Measurements from ENCODE around the gene NUCB2. TPM values are rescaled to one million over a fixed set of nuclear protein-coding genes. Genes with fewer than 3 reads are reported as not detected.
"Not testable (repeated sequence)": the region's sequence is repeated elsewhere in the genome, so short reads cannot be mapped to it uniquely, and the experiment has no call there.

NUCB2 gene
- total RNA-seq (62.6 TPM), polyA plus RNA-seq (ENCODE audit: insufficient read depth in 1 of 8, insufficient read length in 8 of 8, low replicate concordance in 1 of 8) (10 to 100 TPM; 37.9 to 74.1 (median 44.4) TPM)
- long read RNA-seq, donor 1, partial matches to known transcripts, result 7 of 12 reads
- long read RNA-seq, donor 1, other reads (novel, unspliced or antisense), result 0 of 12 reads
- long read RNA-seq, donor 2, partial matches to known transcripts, result 5 of 5 reads
- long read RNA-seq, donor 2, other reads (novel, unspliced or antisense), result 0 of 5 reads
- long read RNA-seq, donor 3, transcript NUCB2-208 (14 exons, 2,274 nt), result major isoform, 8 of 31 reads
- long read RNA-seq, donor 3, partial matches to known transcripts, result 23 of 31 reads
- long read RNA-seq, donor 3, other reads (novel, unspliced or antisense), result 0 of 31 reads
- long read RNA-seq, donor 4, partial matches to known transcripts, result 0 of 3 reads
- long read RNA-seq, donor 4, other reads (novel, unspliced or antisense), result 0 of 3 reads
- long read RNA-seq, donor 5, transcript NUCB2-208 (14 exons, 2,274 nt), result major isoform, 10 of 93 reads
- long read RNA-seq, donor 5, partial matches to known transcripts, result 70 of 93 reads
- long read RNA-seq, donor 5, other reads (novel, unspliced or antisense), result 6 of 93 reads
- long read RNA-seq, donor 6, partial matches to known transcripts, result 31 of 36 reads
- long read RNA-seq, donor 6, other reads (novel, unspliced or antisense), result 0 of 36 reads
- long read RNA-seq, donor 7, transcript NUCB2-208 (14 exons, 2,274 nt), result major isoform, 7 of 50 reads
- long read RNA-seq, donor 7, partial matches to known transcripts, result 41 of 50 reads
- long read RNA-seq, donor 7, other reads (novel, unspliced or antisense), result 0 of 50 reads
- long read RNA-seq, donor 8, partial matches to known transcripts, result 27 of 32 reads
- long read RNA-seq, donor 8, other reads (novel, unspliced or antisense), result 0 of 32 reads
- long read RNA-seq, donor 9, partial matches to known transcripts, result 24 of 25 reads
- long read RNA-seq, donor 9, other reads (novel, unspliced or antisense), result 0 of 25 reads
- long read RNA-seq, donor 10, partial matches to known transcripts, result 31 of 37 reads
- long read RNA-seq, donor 10, other reads (novel, unspliced or antisense), result 0 of 37 reads
- long read RNA-seq, donor 11, partial matches to known transcripts, result 49 of 52 reads
- long read RNA-seq, donor 11, other reads (novel, unspliced or antisense), result 0 of 52 reads

- Histone ChIP-seq H3K36me3 (ENCODE audit: control insufficient read depth, insufficient read depth, low read length) (no peaks in the 10 kb centered on the region), H3K9me3 (replicated peaks; ENCODE audit: control insufficient read depth, low read depth, low read length) (no peaks in the 10 kb centered on the region), H3K4me3 (ENCODE audit: low read length) (peak within 1 kb of the TSS; percentile 80), H3K27me3 (ENCODE audit: control insufficient read depth, insufficient read depth, low read length) (no peaks in the 10 kb centered on the region), H3K27ac (ENCODE audit: low read length) (peak within 1 kb of the TSS; percentile 96), H3K4me1 (ENCODE audit: control insufficient read depth, insufficient read depth, low read length) (peaks cover 6% of the 10 kb centered on the region)
- under 1% methylated on average over 63 of the region's 75 CpGs for WGBS (ENCODE audit: insufficient coverage)
- peak; percentile 99 for DNase-seq
Measured at GRCh38 chr11:17276236-17277023, at the start of gene NUCB2. NUCB2 (plus strand) TSS chr11:17276739; CDS start chr11:17295324, 18,585 bp downstream.

- 94% methylated on average over 21 of the region's 38 CpGs for WGBS (ENCODE audit: insufficient coverage)
- H3K9me3 ChIP-seq (replicated peaks; ENCODE audit: control insufficient read depth, low read depth, low read length); H3K4me1 ChIP-seq (ENCODE audit: control insufficient read depth, insufficient read depth, low read length); H3K27me3 ChIP-seq (ENCODE audit: control insufficient read depth, insufficient read depth, low read length); H3K4me3 ChIP-seq (ENCODE audit: low read length); H3K36me3 ChIP-seq (ENCODE audit: control insufficient read depth, insufficient read depth, low read length); DNase-seq; H3K27ac ChIP-seq (ENCODE audit: low read length): not testable (repeated sequence)
Measured at GRCh38 chr11:17228186-17228925, 48.2 kb upstream of the NUCB2 start.

GRCh38 chr11:17229481-17230152 is 46.9 kb upstream of the NUCB2 start:
- no peaks in the 10 kb centered on the region for H3K4me1 ChIP-seq (ENCODE audit: control insufficient read depth, insufficient read depth, low read length)
- 69% methylated on average over 5 of the region's 7 CpGs for WGBS (ENCODE audit: insufficient coverage)

GRCh38 chr11:17230867-17231851 is 45.4 kb upstream of the NUCB2 start:
- no CpG with 5 or more reads among the region's 3 CpGs for WGBS (ENCODE audit: insufficient coverage)

More at GRCh38 chr11:17229481-17230152, 46.9 kb upstream of the NUCB2 start:
- no peaks in the 10 kb centered on the region for H3K27me3 ChIP-seq (ENCODE audit: control insufficient read depth, insufficient read depth, low read length)
- H3K36me3 ChIP-seq (ENCODE audit: control insufficient read depth, insufficient read depth, low read length), result no peaks in the 10 kb centered on the region
- H3K27ac ChIP-seq (ENCODE audit: low read length), result no peak overlapping the region
- no peaks in the 10 kb centered on the region for H3K9me3 ChIP-seq (replicated peaks; ENCODE audit: control insufficient read depth, low read depth, low read length)
- no peak overlapping the region for H3K4me3 ChIP-seq (ENCODE audit: low read length)
- DNase-seq, result no peak

GRCh38 chr11:17233101-17233500 is 43.4 kb upstream of the NUCB2 start:
- H3K27me3 ChIP-seq (ENCODE audit: control insufficient read depth, insufficient read depth, low read length), result no peaks in the 10 kb centered on the region

More at GRCh38 chr11:17230867-17231851, 45.4 kb upstream of the NUCB2 start:
- Histone ChIP-seq H3K9me3 (replicated peaks; ENCODE audit: control insufficient read depth, low read depth, low read length) (no peaks in the 10 kb centered on the region), H3K27me3 (ENCODE audit: control insufficient read depth, insufficient read depth, low read length) (no peaks in the 10 kb centered on the region), H3K4me1 (ENCODE audit: control insufficient read depth, insufficient read depth, low read length) (no peaks in the 10 kb centered on the region), H3K36me3 (ENCODE audit: control insufficient read depth, insufficient read depth, low read length) (no peaks in the 10 kb centered on the region), H3K4me3 (ENCODE audit: low read length) (no peak overlapping the region), H3K27ac (ENCODE audit: low read length) (no peak overlapping the region)
- DNase-seq, result no peak

GRCh38 chr11:17238377-17238776 is 38.2 kb upstream of the NUCB2 start:
- Histone ChIP-seq H3K9me3 (replicated peaks; ENCODE audit: control insufficient read depth, low read depth, low read length) (no peaks in the 10 kb centered on the region), H3K27me3 (ENCODE audit: control insufficient read depth, insufficient read depth, low read length) (no peaks in the 10 kb centered on the region), H3K27ac (ENCODE audit: low read length) (no peak overlapping the region), H3K4me3 (ENCODE audit: low read length) (no peak overlapping the region), H3K36me3 (ENCODE audit: control insufficient read depth, insufficient read depth, low read length) (no peaks in the 10 kb centered on the region), H3K4me1 (ENCODE audit: control insufficient read depth, insufficient read depth, low read length) (no peaks in the 10 kb centered on the region)
- DNase-seq, result no peak
- 77% methylated on average over 3 of the region's 3 CpGs for WGBS (ENCODE audit: insufficient coverage)

More at GRCh38 chr11:17233101-17233500, 43.4 kb upstream of the NUCB2 start:
- no peaks in the 10 kb centered on the region for H3K4me1 ChIP-seq (ENCODE audit: control insufficient read depth, insufficient read depth, low read length)
- no peak overlapping the region for H3K27ac ChIP-seq (ENCODE audit: low read length)
- H3K4me3 ChIP-seq (ENCODE audit: low read length), result no peak overlapping the region
- H3K9me3 ChIP-seq (replicated peaks; ENCODE audit: control insufficient read depth, low read depth, low read length), result no peaks in the 10 kb centered on the region
- DNase-seq, result no peak
- no peaks in the 10 kb centered on the region for H3K36me3 ChIP-seq (ENCODE audit: control insufficient read depth, insufficient read depth, low read length)

- not testable (repeated sequence) for H3K4me3 ChIP-seq (ENCODE audit: low read length); H3K27me3 ChIP-seq (ENCODE audit: control insufficient read depth, insufficient read depth, low read length); H3K9me3 ChIP-seq (replicated peaks; ENCODE audit: control insufficient read depth, low read depth, low read length); H3K27ac ChIP-seq (ENCODE audit: low read length); H3K4me1 ChIP-seq (ENCODE audit: control insufficient read depth, insufficient read depth, low read length); H3K36me3 ChIP-seq (ENCODE audit: control insufficient read depth, insufficient read depth, low read length); DNase-seq
- WGBS (ENCODE audit: insufficient coverage), result 100% methylated on average over 1 of the region's 4 CpGs
Measured at GRCh38 chr11:17239927-17240326, 36.6 kb upstream of the NUCB2 start.

- Histone ChIP-seq H3K4me3 (ENCODE audit: low read length) (no peak overlapping the region), H3K27me3 (ENCODE audit: control insufficient read depth, insufficient read depth, low read length) (no peaks in the 10 kb centered on the region), H3K36me3 (ENCODE audit: control insufficient read depth, insufficient read depth, low read length) (no peaks in the 10 kb centered on the region), H3K27ac (ENCODE audit: low read length) (no peak overlapping the region), H3K9me3 (replicated peaks; ENCODE audit: control insufficient read depth, low read depth, low read length) (no peaks in the 10 kb centered on the region), H3K4me1 (ENCODE audit: control insufficient read depth, insufficient read depth, low read length) (no peaks in the 10 kb centered on the region)
- DNase-seq, result no peak
Measured at GRCh38 chr11:17240780-17241179, 35.8 kb upstream of the NUCB2 start.

All from muscle of leg (tissue), 16 donors.